ENCODE measurements around the gene PCCA. TPM values are rescaled to one million over a fixed set of nuclear protein-coding genes. Genes with fewer than 3 reads are reported as not detected.

The PCCA gene
- total and polyA plus RNA-seq, 2 donors (not counting 1 experiment from before 2014, with no cell fraction given) = 4.8 to 17.4 TPM

DNA sequence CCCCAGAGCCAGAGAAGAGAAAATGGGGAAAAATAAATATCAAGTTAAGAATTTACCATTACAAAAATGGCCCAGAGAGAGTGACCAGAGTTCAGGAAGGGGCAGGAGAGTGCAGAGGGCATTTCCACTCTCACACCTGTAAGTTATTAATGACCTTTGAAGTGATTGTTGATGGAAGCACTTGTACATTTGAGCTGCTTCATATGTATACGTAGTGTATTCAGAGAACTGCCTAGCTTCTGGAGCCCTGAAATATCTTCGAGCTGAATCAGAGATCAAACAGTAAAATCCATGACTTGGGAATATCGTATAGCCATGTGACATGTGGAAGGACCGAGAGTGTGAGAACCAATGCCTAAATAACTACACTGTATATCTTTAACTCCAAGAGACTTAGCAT lies 49.2 kb upstream of the PCCA start:
- Histone ChIP-seq H3K36me3 (replicated peaks in 1 of 2; ENCODE audit: control extremely low read depth in 1 of 2, control insufficient read depth in 1 of 2, extremely low read depth in 1 of 2, insufficient read depth in 2 of 2, low read length in 1 of 2) (no peaks in the 10 kb centered on the region), H4K20me1 (ENCODE audit: control insufficient read depth, insufficient read depth, low read length, poor library complexity, severe bottlenecking) (no peaks in the 10 kb centered on the region), H3K9ac (ENCODE audit: low read length) (no peak overlapping the region), H2AFZ (ENCODE audit: insufficient read depth, low read depth, low read length, poor library complexity, severe bottlenecking) (no peak overlapping the region), H3K4me3 (ENCODE audit: control extremely low read depth in 1 of 5, extremely low read depth in 1 of 5, insufficient read depth in 1 of 5, low read depth in 2 of 5, low read length in 4 of 5) (no peak overlapping the region), H3K79me2 (ENCODE audit: control insufficient read depth, insufficient read depth, low read length) (no peaks in the 10 kb centered on the region), H3K4me2 (replicated peaks; ENCODE audit: low read depth, low read length, poor library complexity, severe bottlenecking) (no peak overlapping the region), H3K9me3 (ENCODE audit: control extremely low read depth in 1 of 3, control insufficient read depth in 2 of 3, insufficient read depth in 1 of 3, low read length in 2 of 3) (no peaks in the 10 kb centered on the region), H3K4me1 (ENCODE audit: control insufficient read depth in 2 of 2, insufficient read depth in 2 of 2, low read length in 2 of 2) (no peaks in the 10 kb centered on the region), H3K27me3 (replicated peaks in 1 of 4; ENCODE audit: control extremely low read depth in 1 of 4, control insufficient read depth in 3 of 4, insufficient read depth in 4 of 4, low read length in 3 of 4) (peaks cover 0 to 4% (median 0%) of the 10 kb centered on the region in 4 experiments), H3K27ac (ENCODE audit: low read length in 2 of 2) (no peak overlapping the region)
- ChIA-PET CTCF (no interaction called here), POLR2A (no interaction called here)
- Mint-ChIP-seq H3K4me1 (no peaks in the 10 kb centered on the region), H3K27ac (no peak overlapping the region), H3K4me3 (no peak overlapping the region), H3K27me3 (peaks cover 12% of the 10 kb centered on the region), H3K9me3 (ENCODE audit: insufficient read depth) (no peaks in the 10 kb centered on the region)
- 60% methylated on average over 1 of the region's 4 CpGs for WGBS (ENCODE audit: insufficient coverage)
- intact Hi-C loops (cut with micrococcal nuclease) = no loop called here
- DNase-seq (no peak), ATAC-seq (ENCODE audit: low read depth) (no peak)
- TF ChIP-seq, protein P1, sequence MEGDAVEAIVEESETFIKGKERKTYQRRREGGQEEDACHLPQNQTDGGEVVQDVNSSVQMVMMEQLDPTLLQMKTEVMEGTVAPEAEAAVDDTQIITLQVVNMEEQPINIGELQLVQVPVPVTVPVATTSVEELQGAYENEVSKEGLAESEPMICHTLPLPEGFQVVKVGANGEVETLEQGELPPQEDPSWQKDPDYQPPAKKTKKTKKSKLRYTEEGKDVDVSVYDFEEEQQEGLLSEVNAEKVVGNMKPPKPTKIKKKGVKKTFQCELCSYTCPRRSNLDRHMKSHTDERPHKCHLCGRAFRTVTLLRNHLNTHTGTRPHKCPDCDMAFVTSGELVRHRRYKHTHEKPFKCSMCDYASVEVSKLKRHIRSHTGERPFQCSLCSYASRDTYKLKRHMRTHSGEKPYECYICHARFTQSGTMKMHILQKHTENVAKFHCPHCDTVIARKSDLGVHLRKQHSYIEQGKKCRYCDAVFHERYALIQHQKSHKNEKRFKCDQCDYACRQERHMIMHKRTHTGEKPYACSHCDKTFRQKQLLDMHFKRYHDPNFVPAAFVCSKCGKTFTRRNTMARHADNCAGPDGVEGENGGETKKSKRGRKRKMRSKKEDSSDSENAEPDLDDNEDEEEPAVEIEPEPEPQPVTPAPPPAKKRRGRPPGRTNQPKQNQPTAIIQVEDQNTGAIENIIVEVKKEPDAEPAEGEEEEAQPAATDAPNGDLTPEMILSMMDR (IDR thresholded peaks at IDR 0.05) = no peak
- TF ChIP-seq EZH2 (IDR thresholded peaks at IDR 0.05; ENCODE audit: borderline replicate concordance, insufficient read depth, low read depth, low read length, poor library complexity, severe bottlenecking) = no peak

DNA sequence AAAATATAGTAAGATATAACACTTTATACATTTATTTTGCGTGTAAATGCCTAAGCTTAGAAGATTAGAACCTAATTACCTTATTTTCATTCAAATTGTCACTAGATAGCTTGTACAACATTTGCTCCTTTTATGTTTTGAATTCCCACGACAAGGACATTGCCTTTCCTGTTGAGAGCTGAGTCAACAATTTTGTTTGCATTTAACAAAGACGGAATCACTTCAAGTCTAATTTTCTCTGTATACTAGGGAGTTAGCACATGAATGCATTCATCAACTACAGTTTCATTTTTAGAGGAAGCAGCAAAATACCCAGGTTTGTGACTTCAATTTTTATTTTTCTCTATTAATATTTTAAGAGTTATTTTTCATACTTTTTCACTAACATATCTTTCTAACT lies 48.7 kb upstream of the PCCA start:
- no CpG with 5 or more reads among the region's 3 CpGs for WGBS (ENCODE audit: insufficient coverage)

More for the DNA sequence above, 48.7 kb upstream of the PCCA start:
- no peaks in the 10 kb centered on the region for H3K36me3 ChIP-seq (replicated peaks in 1 of 2; ENCODE audit: control extremely low read depth in 1 of 2, control insufficient read depth in 1 of 2, extremely low read depth in 1 of 2, insufficient read depth in 2 of 2, low read length in 1 of 2)
- intact Hi-C loops (cut with micrococcal nuclease) = no loop called here
- H3K27me3 Mint-ChIP-seq = peaks cover 12% of the 10 kb centered on the region
- H3K4me1 ChIP-seq (ENCODE audit: control insufficient read depth in 2 of 2, insufficient read depth in 2 of 2, low read length in 2 of 2) = no peaks in the 10 kb centered on the region
- no peaks in the 10 kb centered on the region for H3K9me3 ChIP-seq (ENCODE audit: control extremely low read depth in 1 of 3, control insufficient read depth in 2 of 3, insufficient read depth in 1 of 3, low read length in 2 of 3)
- CTCF ChIA-PET = no interaction called here
- H2AFZ ChIP-seq (ENCODE audit: insufficient read depth, low read depth, low read length, poor library complexity, severe bottlenecking) = no peak overlapping the region
- H3K9me3 Mint-ChIP-seq (ENCODE audit: insufficient read depth) = no peaks in the 10 kb centered on the region
- no peak overlapping the region for H3K4me3 ChIP-seq (ENCODE audit: control extremely low read depth in 1 of 5, extremely low read depth in 1 of 5, insufficient read depth in 1 of 5, low read depth in 2 of 5, low read length in 4 of 5)
- H3K4me2 ChIP-seq (replicated peaks; ENCODE audit: low read depth, low read length, poor library complexity, severe bottlenecking) = no peak overlapping the region
- ATAC-seq (ENCODE audit: low read depth) (no peak), DNase-seq (no peak)
- no peaks in the 10 kb centered on the region for H3K79me2 ChIP-seq (ENCODE audit: control insufficient read depth, insufficient read depth, low read length)
- no peak overlapping the region for H3K9ac ChIP-seq (ENCODE audit: low read length)
- no peak overlapping the region for H3K4me3 Mint-ChIP-seq
- POLR2A ChIA-PET = no interaction called here
- no peaks in the 10 kb centered on the region for H3K4me1 Mint-ChIP-seq
- no peaks in the 10 kb centered on the region for H4K20me1 ChIP-seq (ENCODE audit: control insufficient read depth, insufficient read depth, low read length, poor library complexity, severe bottlenecking)
- H3K27ac Mint-ChIP-seq = no peak overlapping the region
- H3K27ac ChIP-seq (ENCODE audit: low read length in 2 of 2) = no peak overlapping the region
- H3K27me3 ChIP-seq (replicated peaks in 1 of 4; ENCODE audit: control extremely low read depth in 1 of 4, control insufficient read depth in 3 of 4, insufficient read depth in 4 of 4, low read length in 3 of 4) = peaks cover 0 to 4% (median 0%) of the 10 kb centered on the region in 4 experiments
- TF ChIP-seq, protein P1 (IDR thresholded peaks at IDR 0.05) = no peak
- TF ChIP-seq EZH2 (IDR thresholded peaks at IDR 0.05; ENCODE audit: borderline replicate concordance, insufficient read depth, low read depth, low read length, poor library complexity, severe bottlenecking) = no peak
